ENCODE data around the gene JAG1. TPM values are rescaled to one million over a fixed set of nuclear protein-coding genes. Genes with fewer than 3 reads are reported as not detected.
A peak's percentile ranks its signal among the peaks of the same experiment; 100 is the strongest.

JAG1 gene
- total and polyA plus RNA-seq, 2 of the 4 experiments (the other 2 are of a cell fraction), result 10.2 to 22.6 TPM

DNA sequence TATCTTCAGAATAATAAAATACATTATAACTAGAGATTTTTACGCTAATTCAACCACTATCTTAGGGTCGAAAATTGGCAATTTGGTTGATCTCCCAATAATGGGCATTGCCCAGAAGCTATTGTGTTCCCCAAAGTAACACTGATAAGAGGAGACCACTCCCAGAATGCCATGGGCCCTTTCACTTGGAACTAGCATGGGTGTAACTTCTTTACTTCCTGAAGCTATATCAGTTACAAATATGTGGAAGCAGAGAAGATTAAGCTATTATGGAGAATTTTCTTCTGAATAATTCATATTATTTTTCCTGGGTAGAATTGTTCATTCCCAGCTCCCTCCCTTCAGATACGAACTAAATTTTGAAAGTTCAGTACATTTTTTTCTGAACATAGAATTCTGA, 48.2 kb upstream of the JAG1 start (continued):
- TF ChIP-seq CEBPB (IDR thresholded peaks at IDR 0.05; ENCODE audit: low read depth, low read length) (no peak), POLR2A (IDR thresholded peaks at IDR 0.05; ENCODE audit: low read depth, low read length) (no peak), CHD1 (IDR thresholded peaks at IDR 0.05; ENCODE audit: low read depth, low read length) (no peak), NFE2L2 (IDR thresholded peaks at IDR 0.05; ENCODE audit: low read depth, low read length) (no peak), BHLHE40 (IDR thresholded peaks at IDR 0.05; ENCODE audit: low read depth, low read length) (no peak)

DNA sequence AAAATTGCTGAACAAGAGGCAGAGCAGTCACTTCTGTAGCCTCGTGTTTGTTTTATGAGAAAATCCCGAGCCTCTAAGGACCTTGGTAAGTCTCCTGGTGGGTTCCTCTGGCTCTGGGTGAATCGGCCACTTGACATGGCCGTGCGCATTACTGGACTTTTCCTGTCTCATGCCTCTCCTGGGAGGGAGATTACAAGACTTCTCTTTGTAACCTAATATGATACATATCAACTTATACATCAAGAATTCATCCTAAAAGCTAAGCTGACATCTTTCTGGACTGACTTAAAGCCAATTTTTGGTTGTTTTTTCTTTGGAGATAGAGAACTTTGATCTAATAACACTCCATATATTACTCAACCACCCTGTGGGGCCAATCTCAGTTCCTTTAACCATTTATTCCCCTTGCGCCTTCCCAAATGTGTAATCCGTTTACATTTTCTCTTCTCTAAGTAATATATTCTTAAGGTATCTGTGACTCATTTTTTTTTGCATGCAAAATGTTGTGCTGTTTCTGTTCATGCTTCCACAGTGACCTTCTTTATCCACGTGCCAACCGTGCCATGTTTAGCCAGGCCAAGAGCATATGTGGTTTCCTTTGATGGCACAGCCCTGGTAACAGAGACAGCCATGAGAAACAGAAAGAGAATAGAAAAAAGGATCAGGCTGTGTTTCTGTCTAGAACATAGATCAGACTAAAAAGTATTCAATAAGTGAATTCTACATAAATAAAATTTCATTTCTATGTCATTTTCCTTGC, 47.5 kb upstream of the JAG1 start:
- Histone ChIP-seq H4K8ac (ENCODE audit: low read depth in 2 of 2, low read length in 2 of 2) (0 out of 4 replicates have a peak overlapping the region, but pooled peaks of 1 of the 2 experiments have one; percentile 1), H3K14ac (replicated peaks; ENCODE audit: low read depth, low read length) (no peak overlapping the region), H3K27me3 (ENCODE audit: control insufficient read depth, insufficient read depth, low read length) (no peaks in the 10 kb centered on the region; the same call in 1 of the 2 replicates), H2BK15ac (ENCODE audit: low read depth, low read length) (0 out of 3 replicates have a peak overlapping the region, but pooled peaks have one; percentile 1), H2AK5ac (ENCODE audit: low read depth, low read length) (no peak overlapping the region), H3K9me3 (ENCODE audit: control insufficient read depth, insufficient read depth, low read length) (no peaks in the 10 kb centered on the region), H3K4me3 (ENCODE audit: insufficient read depth, low read depth, low read length) (no peak overlapping the region), H2BK120ac (ENCODE audit: low read depth, low read length) (0 out of 2 replicates have a peak overlapping the region, but pooled peaks have one; percentile 5), H4K20me1 (ENCODE audit: insufficient read depth, low read length) (no peaks in the 10 kb centered on the region), H3K36me3 (ENCODE audit: control insufficient read depth, insufficient read depth, low read length) (no peaks in the 10 kb centered on the region; the same call in 1 of the 2 replicates), H3K56ac (ENCODE audit: extremely low read depth, insufficient read depth, low read length) (no peak overlapping the region), H3K18ac (ENCODE audit: low read depth, low read length) (peak overlapping the region; percentile 11; the same call in 1 of the 2 replicates), H3K9me1 (ENCODE audit: insufficient read depth, low read length) (no peaks in the 10 kb centered on the region; the same call in 1 of the 2 replicates), H3K79me1 (ENCODE audit: low read depth in 1 of 2, low read length in 2 of 2) (no peaks in the 10 kb centered on the region), H3K4me1 (ENCODE audit: control insufficient read depth, insufficient read depth, low read length) (peaks cover 10% of the 10 kb centered on the region), H4K5ac (ENCODE audit: low read depth, low read length) (no peak overlapping the region), H3K9ac (ENCODE audit: low read depth, low read length) (no peak overlapping the region), H3K4me2 (ENCODE audit: low read depth, low read length) (no peak overlapping the region), H3K27ac (ENCODE audit: insufficient read depth, low read length) (no peak overlapping the region), H4K91ac (ENCODE audit: insufficient read depth, low read depth, low read length) (no peak overlapping the region), H2BK5ac (ENCODE audit: low read depth, low read length, poor library complexity, severe bottlenecking) (no peak overlapping the region), H2AFZ (replicated peaks; ENCODE audit: low read length, poor library complexity) (no peak overlapping the region), H2BK20ac (ENCODE audit: low read depth, low read length) (no peak overlapping the region), H3K4ac (ENCODE audit: low read depth, low read length) (no peak overlapping the region; the same call in 1 of the 2 replicates), H2AK9ac (replicated peaks; ENCODE audit: low read depth, low read length, poor library complexity) (no peak overlapping the region), H3K23ac (ENCODE audit: low read depth, low read length) (no peak overlapping the region)
- ChIA-PET CTCF (interaction anchor here (1.0 to 2.2 kb wide), 2 partner anchors 13 to 25 kb away, joined by 5 to 7 read pairs; no protein-coding TSS in a partner anchor), POLR2A (ENCODE audit: unreplicated experiment) (no interaction called here)
- BruUV-seq (replicated peaks), result no TSS peak
- DNase-seq (peak; percentile 69), ATAC-seq (ENCODE audit: low read depth) (peak; percentile 61)
- WGBS, 2 experiments (ENCODE audit: extremely low coverage in 2 of 2, insufficient read length in 1 of 2), result 20% methylated on average over 1 of the region's 9 CpGs; no CpG with 5 or more reads in 1 of the 2 experiments
- dilution Hi-C loops (cut with HindIII; ENCODE audit: low sequenced_read_pairs, unreplicated experiment), result no loop called here
- in situ Hi-C loops (cut with MboI; ENCODE audit: low sequenced_read_pairs), result no loop called here
- intact Hi-C loops (cut with micrococcal nuclease), result loop anchor here (5.0 kb wide), 1 partner anchor 126 kb away; no protein-coding TSS in a partner anchor
- TF ChIP-seq, protein P1, sequence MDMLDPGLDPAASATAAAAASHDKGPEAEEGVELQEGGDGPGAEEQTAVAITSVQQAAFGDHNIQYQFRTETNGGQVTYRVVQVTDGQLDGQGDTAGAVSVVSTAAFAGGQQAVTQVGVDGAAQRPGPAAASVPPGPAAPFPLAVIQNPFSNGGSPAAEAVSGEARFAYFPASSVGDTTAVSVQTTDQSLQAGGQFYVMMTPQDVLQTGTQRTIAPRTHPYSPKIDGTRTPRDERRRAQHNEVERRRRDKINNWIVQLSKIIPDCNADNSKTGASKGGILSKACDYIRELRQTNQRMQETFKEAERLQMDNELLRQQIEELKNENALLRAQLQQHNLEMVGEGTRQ (IDR thresholded peaks at IDR 0.05; ENCODE audit: low read depth, low read length), result no peak
- no peak for TF ChIP-seq RAD21 (IDR thresholded peaks at IDR 0.05; ENCODE audit: low read length)
- TF ChIP-seq BHLHE40 (IDR thresholded peaks at IDR 0.05; ENCODE audit: low read depth, low read length), result peak; percentile 78
- TF ChIP-seq, protein P2, sequence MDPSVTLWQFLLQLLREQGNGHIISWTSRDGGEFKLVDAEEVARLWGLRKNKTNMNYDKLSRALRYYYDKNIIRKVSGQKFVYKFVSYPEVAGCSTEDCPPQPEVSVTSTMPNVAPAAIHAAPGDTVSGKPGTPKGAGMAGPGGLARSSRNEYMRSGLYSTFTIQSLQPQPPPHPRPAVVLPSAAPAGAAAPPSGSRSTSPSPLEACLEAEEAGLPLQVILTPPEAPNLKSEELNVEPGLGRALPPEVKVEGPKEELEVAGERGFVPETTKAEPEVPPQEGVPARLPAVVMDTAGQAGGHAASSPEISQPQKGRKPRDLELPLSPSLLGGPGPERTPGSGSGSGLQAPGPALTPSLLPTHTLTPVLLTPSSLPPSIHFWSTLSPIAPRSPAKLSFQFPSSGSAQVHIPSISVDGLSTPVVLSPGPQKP (IDR thresholded peaks at IDR 0.05; ENCODE audit: borderline replicate concordance, low read depth, low read length), result no peak
- no peak for TF ChIP-seq RCOR1 (IDR thresholded peaks at IDR 0.05; ENCODE audit: insufficient replicate concordance, low read length)
- no peak for TF ChIP-seq CHD1 (IDR thresholded peaks at IDR 0.05; ENCODE audit: low read depth, low read length)
- TF ChIP-seq SMC3 (IDR thresholded peaks at IDR 0.05; ENCODE audit: low read depth, low read length), result no peak
- TF ChIP-seq MAZ (IDR thresholded peaks at IDR 0.05; ENCODE audit: borderline replicate concordance, low read depth, low read length), result no peak
- no peak for TF ChIP-seq MAFK (IDR thresholded peaks at IDR 0.05; ENCODE audit: low read depth, low read length)
- TF ChIP-seq FOS (IDR thresholded peaks at IDR 0.05; ENCODE audit: low read depth, low read length), result no peak

Data from IMR-90 (cell line).